Measurements from ENCODE around the gene CAMK1D. TPM values are rescaled to one million over a fixed set of nuclear protein-coding genes. Genes with fewer than 3 reads are reported as not detected.

The CAMK1D gene
- total and polyA plus RNA-seq, 10 of the 15 experiments (the other 5 are each of a cell fraction or from before 2014, with no cell fraction given): 2.1 to 35.5 (median 14.7) TPM

DNA sequence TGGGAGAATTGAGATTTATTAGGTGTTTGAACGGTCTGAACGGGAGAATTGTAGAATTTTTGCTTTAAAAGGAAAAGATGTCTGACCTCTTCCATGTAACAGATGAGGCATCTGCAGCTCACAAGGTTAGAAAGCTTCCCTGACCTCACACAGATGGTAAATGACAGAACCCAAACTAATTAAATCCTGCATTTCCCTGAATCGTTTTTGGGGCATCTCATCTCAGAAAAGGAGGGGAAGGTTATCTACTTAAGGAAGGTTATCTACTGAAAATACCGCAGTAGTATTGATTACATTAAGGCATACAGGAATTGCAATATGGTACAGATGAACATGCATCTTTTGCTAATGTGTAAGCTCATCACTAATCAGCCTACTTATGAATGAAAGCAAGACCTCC, 373.9 kb downstream of the CAMK1D start:
- ATAC-seq: no peak
- intact Hi-C loops (cut with micrococcal nuclease; ENCODE audit: unreplicated experiment): no loop called here
- Histone ChIP-seq H3K36me3 (ENCODE audit: control insufficient read depth in 2 of 2, insufficient read depth in 2 of 2, low read length in 1 of 2) (no peaks in the 10 kb centered on the region), H3K4me3 (no peak overlapping the region), H3K9me3 (replicated peaks; ENCODE audit: control insufficient read depth, insufficient read depth, low read length) (no peaks in the 10 kb centered on the region), H3K27me3 (replicated peaks in 1 of 2; ENCODE audit: control insufficient read depth in 2 of 2, insufficient read depth in 2 of 2, low read length in 1 of 2) (no peaks in the 10 kb centered on the region), H3K79me2 (ENCODE audit: control insufficient read depth, insufficient read depth, low read length) (no peaks in the 10 kb centered on the region), H3K9ac (ENCODE audit: control insufficient read depth, insufficient read depth, low read length) (no peak overlapping the region), H4K20me1 (ENCODE audit: control insufficient read depth, insufficient read depth) (no peaks in the 10 kb centered on the region), H2AFZ (ENCODE audit: control insufficient read depth, low read depth, low read length) (no peak overlapping the region), H3K27ac (ENCODE audit: control insufficient read depth, insufficient read depth) (no peak overlapping the region), H3K4me1 (ENCODE audit: control insufficient read depth, insufficient read depth, low read length) (no peaks in the 10 kb centered on the region), H3K4me2 (ENCODE audit: control insufficient read depth, insufficient read depth) (no peak overlapping the region)
- ChIA-PET CTCF (interaction anchor here (1.1 kb wide), 1 partner anchor 12 kb away, joined by 4 read pairs; no protein-coding TSS in a partner anchor), SMC1A (ENCODE audit: uncharacterized antibody, unreplicated experiment) (no interaction called here), POLR2A (no interaction called here), RAD21 (ENCODE audit: unreplicated experiment) (no interaction called here)
- no TSS peak for BruUV-seq (replicated peaks)
- DNase-seq (ENCODE audit: low read depth, low spot score): no peak
- no peak for FAIRE-seq
- WGBS (ENCODE audit: insufficient coverage, insufficient replicate concordance, low lambda C conversion rate, missing lambda C conversion rate): 68% methylated on average over 4 of the region's 4 CpGs
- in situ Hi-C loops (cut with MboI): no loop called here
- TF ChIP-seq SUZ12 (IDR thresholded peaks at IDR 0.05; ENCODE audit: unreplicated experiment): no peak
- no peak for TF ChIP-seq ATF7 (IDR thresholded peaks at IDR 0.05; ENCODE audit: low read depth)
- no peak for TF ChIP-seq NFYA (IDR thresholded peaks at IDR 0.05; ENCODE audit: borderline replicate concordance, low read depth, low read length)
- TF ChIP-seq ETV6 (conservative IDR thresholded peaks at IDR 0.05 in 1 of 2, IDR thresholded peaks at IDR 0.05 in 1 of 2; ENCODE audit: borderline replicate concordance in 1 of 2, low read depth in 1 of 2): no peak
- TF ChIP-seq, protein P1, sequence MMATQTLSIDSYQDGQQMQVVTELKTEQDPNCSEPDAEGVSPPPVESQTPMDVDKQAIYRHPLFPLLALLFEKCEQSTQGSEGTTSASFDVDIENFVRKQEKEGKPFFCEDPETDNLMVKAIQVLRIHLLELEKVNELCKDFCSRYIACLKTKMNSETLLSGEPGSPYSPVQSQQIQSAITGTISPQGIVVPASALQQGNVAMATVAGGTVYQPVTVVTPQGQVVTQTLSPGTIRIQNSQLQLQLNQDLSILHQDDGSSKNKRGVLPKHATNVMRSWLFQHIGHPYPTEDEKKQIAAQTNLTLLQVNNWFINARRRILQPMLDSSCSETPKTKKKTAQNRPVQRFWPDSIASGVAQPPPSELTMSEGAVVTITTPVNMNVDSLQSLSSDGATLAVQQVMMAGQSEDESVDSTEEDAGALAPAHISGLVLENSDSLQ (IDR thresholded peaks at IDR 0.05): no peak
- TF ChIP-seq, protein P2, sequence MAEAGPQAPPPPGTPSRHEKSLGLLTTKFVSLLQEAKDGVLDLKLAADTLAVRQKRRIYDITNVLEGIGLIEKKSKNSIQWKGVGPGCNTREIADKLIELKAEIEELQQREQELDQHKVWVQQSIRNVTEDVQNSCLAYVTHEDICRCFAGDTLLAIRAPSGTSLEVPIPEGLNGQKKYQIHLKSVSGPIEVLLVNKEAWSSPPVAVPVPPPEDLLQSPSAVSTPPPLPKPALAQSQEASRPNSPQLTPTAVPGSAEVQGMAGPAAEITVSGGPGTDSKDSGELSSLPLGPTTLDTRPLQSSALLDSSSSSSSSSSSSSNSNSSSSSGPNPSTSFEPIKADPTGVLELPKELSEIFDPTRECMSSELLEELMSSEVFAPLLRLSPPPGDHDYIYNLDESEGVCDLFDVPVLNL (IDR thresholded peaks at IDR 0.05; ENCODE audit: low read depth, low read length): no peak
- no peak for TF ChIP-seq TBL1XR1 (IDR thresholded peaks at IDR 0.05; ENCODE audit: low read depth, low read length)
- no peak for TF ChIP-seq CREM (IDR thresholded peaks at IDR 0.05; ENCODE audit: low read depth)
- TF ChIP-seq, protein P3, sequence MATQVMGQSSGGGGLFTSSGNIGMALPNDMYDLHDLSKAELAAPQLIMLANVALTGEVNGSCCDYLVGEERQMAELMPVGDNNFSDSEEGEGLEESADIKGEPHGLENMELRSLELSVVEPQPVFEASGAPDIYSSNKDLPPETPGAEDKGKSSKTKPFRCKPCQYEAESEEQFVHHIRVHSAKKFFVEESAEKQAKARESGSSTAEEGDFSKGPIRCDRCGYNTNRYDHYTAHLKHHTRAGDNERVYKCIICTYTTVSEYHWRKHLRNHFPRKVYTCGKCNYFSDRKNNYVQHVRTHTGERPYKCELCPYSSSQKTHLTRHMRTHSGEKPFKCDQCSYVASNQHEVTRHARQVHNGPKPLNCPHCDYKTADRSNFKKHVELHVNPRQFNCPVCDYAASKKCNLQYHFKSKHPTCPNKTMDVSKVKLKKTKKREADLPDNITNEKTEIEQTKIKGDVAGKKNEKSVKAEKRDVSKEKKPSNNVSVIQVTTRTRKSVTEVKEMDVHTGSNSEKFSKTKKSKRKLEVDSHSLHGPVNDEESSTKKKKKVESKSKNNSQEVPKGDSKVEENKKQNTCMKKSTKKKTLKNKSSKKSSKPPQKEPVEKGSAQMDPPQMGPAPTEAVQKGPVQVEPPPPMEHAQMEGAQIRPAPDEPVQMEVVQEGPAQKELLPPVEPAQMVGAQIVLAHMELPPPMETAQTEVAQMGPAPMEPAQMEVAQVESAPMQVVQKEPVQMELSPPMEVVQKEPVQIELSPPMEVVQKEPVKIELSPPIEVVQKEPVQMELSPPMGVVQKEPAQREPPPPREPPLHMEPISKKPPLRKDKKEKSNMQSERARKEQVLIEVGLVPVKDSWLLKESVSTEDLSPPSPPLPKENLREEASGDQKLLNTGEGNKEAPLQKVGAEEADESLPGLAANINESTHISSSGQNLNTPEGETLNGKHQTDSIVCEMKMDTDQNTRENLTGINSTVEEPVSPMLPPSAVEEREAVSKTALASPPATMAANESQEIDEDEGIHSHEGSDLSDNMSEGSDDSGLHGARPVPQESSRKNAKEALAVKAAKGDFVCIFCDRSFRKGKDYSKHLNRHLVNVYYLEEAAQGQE (IDR thresholded peaks at IDR 0.05; ENCODE audit: low read depth, low read length): no peak
- TF ChIP-seq HDAC2 (IDR thresholded peaks at IDR 0.05): no peak

All from GM12878 (cell line).